Smooth muscle cell (in vitro differentiated cells): Measurements from ENCODE around the gene NEIL3. TPM values are rescaled to one million over a fixed set of nuclear protein-coding genes. Genes with fewer than 3 reads are reported as not detected.

Source experiments
- DNase-seq: peaks from one replicate; lab custom pipeline; 2025; ENCODE audit not compliant: unreplicated experiment; lab: John Stamatoyannopoulos, UW
- H2AFZ ChIP-seq: fragments of 200-600 bp; sonication (generic); 2 replicates; pipeline ENCODE4 v1.6.0; 2016; ENCODE audit warnings: antibody characterized with exemption, low read depth, mild to moderate bottlenecking
- H3F3A ChIP-seq: fragments of 200-600 bp; sonication (generic); 2 replicates; pipeline ENCODE4 v1.6.0; 2017; ENCODE audit warnings: antibody characterized with exemption, low read depth
- H3K27ac ChIP-seq: fragments of 200-600 bp; sonication (generic); 2 replicates; pipeline ENCODE4 v1.5.1; 2016; ENCODE audit warnings: low read depth, mild to moderate bottlenecking
- H3K27me3 ChIP-seq: fragments of 200-600 bp; sonication (generic); 2 replicates; pipeline ENCODE4 v1.6.1; 2016; ENCODE audit warnings: low read depth, mild to moderate bottlenecking
- H3K36me3 ChIP-seq: fragments of 200-600 bp; sonication (generic); 2 replicates; pipeline ENCODE4 v1.5.1; 2016; ENCODE audit warnings: low read depth
- H3K4me1 ChIP-seq: fragments of 200-600 bp; sonication (generic); 2 replicates; pipeline ENCODE4 v1.5.1; 2016; ENCODE audit warnings: low read depth
- H3K4me2 ChIP-seq: fragments of 200-600 bp; sonication (generic); 2 replicates; pipeline ENCODE4 v1.6.0; 2016; ENCODE audit warnings: mild to moderate bottlenecking
- H3K4me3 ChIP-seq: fragments of 200-600 bp; sonication (generic); 2 replicates; pipeline ENCODE4 v1.5.1; 2016; ENCODE audit warnings: mild to moderate bottlenecking
- H3K79me2 ChIP-seq: fragments of 200-600 bp; sonication (generic); 2 replicates; pipeline ENCODE4 v1.6.0; 2016; ENCODE audit warnings: low read depth, mild to moderate bottlenecking
- H3K9ac ChIP-seq: fragments of 200-600 bp; sonication (generic); 2 replicates; pipeline ENCODE4 v1.6.0; 2016; ENCODE audit warnings: low read depth
- H3K9me3 ChIP-seq: fragments of 200-600 bp; sonication (generic); replicated peaks from 2 replicates; pipeline ENCODE4 v1.5.1; 2016; ENCODE audit warnings: low read depth
- H4K20me1 ChIP-seq: fragments of 200-600 bp; sonication (generic); 2 replicates; pipeline ENCODE4 v1.6.0; 2016; ENCODE audit warnings: low read depth
- CTCF ChIP-seq: fragments of 200-600 bp; sonication (generic); IDR thresholded peaks from 2 replicates; pipeline ENCODE4 v1.5.1; 2017; ENCODE audit warnings: borderline replicate concordance, mild to moderate bottlenecking, antibody characterized with exemption; ENCODE audit not compliant: insufficient read depth, poor library complexity, severe bottlenecking
- WGBS: methylation state at CpG from one replicate; pipeline ENCODE4 v1.1.7; 2016; ENCODE audit warnings: low lambda C conversion rate; 5-methylcytosine and 5-hydroxymethylcytosine counted together
- polyA plus RNA-seq: library from polyadenylated mRNA; unstranded; fragments of >200 nt; fragmentation: Nextera tagmentation; extraction: Ambion mirVana; gene quantifications from 2 replicates; pipeline ENCODE4 v1.2.1, GENCODE V29; 2016
- total RNA-seq: library from RNA; depleted of rRNA; stranded (reverse); fragments of >200 nt; gene quantifications from 2 replicates; pipeline ENCODE4 v1.2.3, GENCODE V29; 2014

NEIL3 gene
- total and polyA plus RNA-seq, 2 experiments from 2014 or later = 2.7 to 3.7 TPM

- Histone ChIP-seq H3K9me3 (no peaks in the 10 kb centered on the region), H3F3A (no peaks in the 10 kb centered on the region), H3K27me3 (no peaks in the 10 kb centered on the region), H2AFZ (no peak overlapping the region), H3K27ac (no peak overlapping the region), H3K79me2 (no peaks in the 10 kb centered on the region), H4K20me1 (no peaks in the 10 kb centered on the region), H3K9ac (no peak overlapping the region), H3K4me2 (no peak overlapping the region), H3K4me1 (no peaks in the 10 kb centered on the region), H3K36me3 (no peaks in the 10 kb centered on the region), H3K4me3 (no peak overlapping the region)
- 97% methylated on average over 1 of the region's 1 CpG for WGBS
- no peak for TF ChIP-seq CTCF
- DNase-seq = no peak
Observed at GRCh38 chr4:177323416-177323815, 13.7 kb downstream of the NEIL3 start.

GRCh38 chr4:177332119-177332518 lies 22.4 kb downstream of the NEIL3 start:
- Histone ChIP-seq H3K27me3 (no peaks in the 10 kb centered on the region), H3K4me3 (no peak overlapping the region), H3K9me3 (peaks cover 3% of the 10 kb centered on the region), H3K27ac (no peak overlapping the region), H2AFZ (no peak overlapping the region), H3K4me2 (no peak overlapping the region), H3K9ac (no peak overlapping the region), H3K4me1 (no peaks in the 10 kb centered on the region), H3K36me3 (no peaks in the 10 kb centered on the region), H3K79me2 (no peaks in the 10 kb centered on the region), H4K20me1 (no peaks in the 10 kb centered on the region), H3F3A (no peaks in the 10 kb centered on the region)
- WGBS = 95% methylated on average over 4 of the region's 4 CpGs
- DNase-seq = no peak
- TF ChIP-seq CTCF = no peak

GRCh38 chr4:177339477-177340374 lies 30.1 kb downstream of the NEIL3 start:
- H2AFZ ChIP-seq = peak overlapping the region; percentile 26

More at GRCh38 chr4:177339477-177340374, 30.1 kb downstream of the NEIL3 start:
- Histone ChIP-seq H3K9ac (no peak overlapping the region), H3K4me2 (no peak overlapping the region), H4K20me1 (no peaks in the 10 kb centered on the region), H3K4me1 (no peaks in the 10 kb centered on the region), H3K4me3 (no peak overlapping the region), H3K9me3 (no peaks in the 10 kb centered on the region), H3K27ac (no peak overlapping the region), H3K27me3 (no peaks in the 10 kb centered on the region), H3K36me3 (no peaks in the 10 kb centered on the region), H3F3A (no peaks in the 10 kb centered on the region), H3K79me2 (no peaks in the 10 kb centered on the region)
- TF ChIP-seq CTCF = peak; percentile 63
- WGBS = 85% methylated on average over 5 of the region's 5 CpGs
- no peak for DNase-seq
